GM12878 (cell line): ENCODE measurements around the gene SCUBE2. TPM values are rescaled to one million over a fixed set of nuclear protein-coding genes. Genes with fewer than 3 reads are reported as not detected.

Experiments used
- ATAC-seq: fragments of 200-7000 bp; cut with Tn5 transposase; 3 replicates; pipeline ENCODE4 v1.9.1; 2020; ENCODE audit warnings: mild to moderate bottlenecking, moderate library complexity
- BruUV-seq: library from RNA; stranded (reverse); fragments of 400-500 nt; replicated peaks from 2 replicates; lab custom pipeline; 2021; lab: Mats Ljungman, UMichigan
- CTCF ChIA-PET: fragments of 300-600 bp; sonication (Branson Sonifier 250); formaldehyde crosslinking; extraction: SDS; loops from one replicate; lab custom pipeline; 2021; ENCODE audit warnings: inconsistent platforms; lab: Yijun Ruan, JAX
- POLR2A ChIA-PET: fragments of 350-600 bp; formaldehyde crosslinking; extraction: SDS; loops from one replicate; lab custom pipeline; 2021; ENCODE audit warnings: inconsistent platforms; lab: Charles Lee
- RAD21 ChIA-PET: fragments of 300-600 bp; sonication (Branson Sonifier 250); formaldehyde crosslinking; loops from one replicate; lab custom pipeline; 2023; ENCODE audit warnings: antibody characterized with exemption; ENCODE audit not compliant: unreplicated experiment; lab: Charles Lee
- SMC1A ChIA-PET: fragments of 300-600 bp; sonication (Branson Sonifier 250); formaldehyde crosslinking; loops from one replicate; lab custom pipeline; 2023; ENCODE audit not compliant: unreplicated experiment, uncharacterized antibody; lab: Charles Lee
- DNase-seq: peaks from one replicate; pipeline ENCODE4 v3.0.0-alpha.2; 2011; ENCODE audit warnings: low read depth, low spot score
- FAIRE-seq: peaks from 3 replicates; lab custom pipeline; 2011; peaks lifted over from hg19 to GRCh38; lab: Jason Lieb, UNC
- H2AFZ ChIP-seq: 2 replicates; pipeline ENCODE4 v1.6.0; 2011; ENCODE audit warnings: low read depth, low read length, control low read depth; ENCODE audit not compliant: control insufficient read depth
- H3K27ac ChIP-seq: 2 replicates; pipeline ENCODE4 v1.5.1; 2011; ENCODE audit warnings: control low read depth; ENCODE audit not compliant: control insufficient read depth, insufficient read depth
- H3K27me3 ChIP-seq, 2 experiments: replicated peaks in 1 of 2; 2 replicates each; pipeline versions ENCODE4 v1.6.0 to v1.6.1; 2011; ENCODE audit warnings: low read length in 1 of 2; ENCODE audit not compliant: control insufficient read depth in 2 of 2, insufficient read depth in 2 of 2
- H3K36me3 ChIP-seq, 2 experiments: 2 replicates each; pipeline ENCODE4 v1.5.1; 2011; ENCODE audit warnings: low read length in 1 of 2; ENCODE audit not compliant: control insufficient read depth in 2 of 2, insufficient read depth in 2 of 2
- H3K4me1 ChIP-seq: 2 replicates; pipeline ENCODE4 v1.6.1; 2011; ENCODE audit warnings: mild to moderate bottlenecking, low read length, moderate library complexity, mixed read lengths; ENCODE audit not compliant: control insufficient read depth, insufficient read depth
- H3K4me2 ChIP-seq: 2 replicates; pipeline ENCODE4 v1.6.0; 2011; ENCODE audit warnings: control low read depth; ENCODE audit not compliant: control insufficient read depth, insufficient read depth
- H3K4me3 ChIP-seq: fragments of 200-600 bp; sonication (generic); 2 replicates; pipeline ENCODE4 v1.5.1; 2016
- H3K79me2 ChIP-seq: 2 replicates; pipeline ENCODE4 v1.6.0; 2011; ENCODE audit warnings: low read length; ENCODE audit not compliant: control insufficient read depth, insufficient read depth
- H3K9ac ChIP-seq: 2 replicates; pipeline ENCODE4 v1.8.0; 2011; ENCODE audit warnings: low read length, control low read depth, mixed read lengths; ENCODE audit not compliant: control insufficient read depth, insufficient read depth
- H3K9me3 ChIP-seq: replicated peaks from 3 replicates; pipeline ENCODE4 v1.5.1; 2011; ENCODE audit warnings: mild to moderate bottlenecking, low read length; ENCODE audit not compliant: control insufficient read depth, insufficient read depth
- H4K20me1 ChIP-seq: 2 replicates; pipeline ENCODE4 v1.6.0; 2011; ENCODE audit not compliant: control insufficient read depth, insufficient read depth
- BACH1 ChIP-seq: fragments of 450-650 bp; IDR thresholded peaks from 2 replicates; pipeline ENCODE4 v1.6.1; 2017; ENCODE audit warnings: mild to moderate bottlenecking, borderline replicate concordance
- JUNB ChIP-seq: IDR thresholded peaks from 2 replicates; pipeline ENCODE4 v1.6.1; 2016; ENCODE audit warnings: antibody characterized with exemption, mild to moderate bottlenecking
- KAT2A ChIP-seq: conservative IDR thresholded peaks from 2 replicates; pipeline ENCODE4 v1.6.1; 2011; ENCODE audit warnings: low read depth, low read length; ENCODE audit not compliant: control insufficient read depth
- KDM1A ChIP-seq: fragments of 200-600 bp; sonication (generic); IDR thresholded peaks from 2 replicates; pipeline ENCODE4 v1.6.1; 2016; ENCODE audit warnings: borderline replicate concordance
- MXI1 ChIP-seq: fragments of 150-350 bp; IDR thresholded peaks from 2 replicates; pipeline ENCODE4 v1.6.1; 2011; ENCODE audit warnings: low read depth, mild to moderate bottlenecking, inconsistent platforms, low read length, improper control_type of control experiment
- NFIC ChIP-seq: IDR thresholded peaks from 2 replicates; pipeline ENCODE4 v1.6.1; 2012; ENCODE audit warnings: low read depth, mild to moderate bottlenecking, inconsistent platforms, low read length, moderate library complexity
- NFYB ChIP-seq: IDR thresholded peaks from 2 replicates; pipeline ENCODE4 v1.6.1; 2011; ENCODE audit warnings: low read depth, mild to moderate bottlenecking, low read length, improper control_type of control experiment, moderate library complexity; ENCODE audit not compliant: insufficient read depth
- RELA ChIP-seq: fragments of 450-650 bp; IDR thresholded peaks from 2 replicates; pipeline ENCODE4 v1.8.0; 2014; ENCODE audit warnings: borderline replicate concordance; ENCODE audit not compliant: partially characterized antibody
- SKIL ChIP-seq: fragments of 450-650 bp; IDR thresholded peaks from 2 replicates; pipeline ENCODE4 v1.6.1; 2017; ENCODE audit warnings: mild to moderate bottlenecking, low read depth, inconsistent platforms; ENCODE audit not compliant: poor library complexity, severe bottlenecking
- SMC3 ChIP-seq: IDR thresholded peaks from 2 replicates; pipeline ENCODE4 v1.6.1; 2011; ENCODE audit warnings: low read length, improper control_type of control experiment, borderline replicate concordance
- STAT3 ChIP-seq: IDR thresholded peaks from 2 replicates; pipeline ENCODE4 v1.6.1; 2011; ENCODE audit warnings: low read depth, low read length, improper control_type of control experiment
- SUZ12 ChIP-seq: fragments of 200-600 bp; sonication (generic); IDR thresholded peaks from one replicate; pipeline ENCODE4 v1.6.1; 2018; ENCODE audit warnings: antibody characterized with exemption, mild to moderate bottlenecking; ENCODE audit not compliant: unreplicated experiment
- WRNIP1 ChIP-seq: IDR thresholded peaks from 2 replicates; pipeline ENCODE4 v1.6.1; 2011; ENCODE audit warnings: low read depth, low read length, improper control_type of control experiment, borderline replicate concordance
- ZNF217 ChIP-seq: fragments of 450-650 bp; IDR thresholded peaks from 2 replicates; pipeline ENCODE4 v1.6.1; 2017; ENCODE audit warnings: antibody characterized with exemption, mild to moderate bottlenecking
- ZNF687 ChIP-seq: fragments of 450-650 bp; IDR thresholded peaks from 2 replicates; pipeline ENCODE4 v1.6.1; 2017; ENCODE audit warnings: mild to moderate bottlenecking, moderate library complexity
- WGBS: methylation state at CpG from one replicate; pipeline ENCODE4 v1.1.6; 2016; ENCODE audit warnings: low lambda C conversion rate; ENCODE audit not compliant: insufficient replicate concordance, insufficient coverage; ENCODE audit errors: missing lambda C conversion rate; 5-methylcytosine and 5-hydroxymethylcytosine counted together
- in situ Hi-C: fragments of 300-500 bp; cut with MboI; formaldehyde crosslinking; loops from 9 replicates; pipeline ENCODE4 v1.14.3; 2018; ENCODE audit warnings: mixed read lengths
- intact Hi-C: fragments of 100-400 bp; cut with micrococcal nuclease; formaldehyde crosslinking; loops from one replicate; pipeline ENCODE4 v1.14.2; 2022; ENCODE audit not compliant: unreplicated experiment
- polyA plus RNA-seq, 11 experiments: library from polyadenylated mRNA; depleted of rRNA in 4 of 11; unstranded in 6 of 11; stranded (reverse) in 5 of 11; fragments of >200 nt; fragmentation: Nextera tagmentation in 4 of 11; fragmentation: Illumina TruSeq in 1 of 11; extraction: Ambion mirVana in 4 of 11; extraction: Trizol in 1 of 11; gene quantifications; 1 replicate in 1 of 11; 2 replicates in 10 of 11; pipeline versions ENCODE4 v1.2.1 to v1.2.3, GENCODE V29; 2011 to 2016; ENCODE audit warnings: inconsistent platforms in 2 of 11, missing spikeins in 2 of 11, low read depth in 1 of 11
- total RNA-seq, 4 experiments: library from RNA; depleted of rRNA in 3 of 4; stranded (reverse); fragments of >200 nt in 3 of 4; fragmentation: Illumina TruSeq in 1 of 4; extraction: Trizol in 1 of 4; gene quantifications; 2 replicates each; pipeline versions ENCODE4 v1.2.1 to v1.2.3, GENCODE V29; 2013 to 2021

Gene SCUBE2
- total and polyA plus RNA-seq, 10 of the 15 experiments (the other 5 are each of a cell fraction or from before 2014, with no cell fraction given), result 0.12 to 0.56 (median 0.31) TPM; not detected in 2

- ChIA-PET RAD21 (no interaction called here), CTCF (interaction anchor here (1.2 to 1.3 kb wide), 2 partner anchors 11 to 59 kb away, joined by 3 to 4 read pairs; no protein-coding TSS in a partner anchor), SMC1A (interaction anchor here (0.5 to 2.1 kb wide), 2 partner anchors 11 to 339 kb away, joined by 3 to 7 read pairs; no protein-coding TSS in a partner anchor), POLR2A (interaction anchor here (0.5 kb wide), 1 partner anchor 59 kb away, joined by 8 read pairs; no protein-coding TSS in a partner anchor)
- DNase-seq (no peak), ATAC-seq (no peak), FAIRE-seq (no peak)
- no peaks in the 10 kb centered on the region for H3K27me3 ChIP-seq
- no peak overlapping the region for H3K9ac ChIP-seq
- no peak overlapping the region for H3K4me3 ChIP-seq
- no peaks in the 10 kb centered on the region for H3K79me2 ChIP-seq
- in situ Hi-C loops (no loop called here), intact Hi-C loops (no loop called here)
- 72% methylated on average over 2 of the region's 2 CpGs for WGBS
- H4K20me1 ChIP-seq, result no peaks in the 10 kb centered on the region
- no peaks in the 10 kb centered on the region for H3K36me3 ChIP-seq
- no TSS peak for BruUV-seq
- H3K9me3 ChIP-seq, result no peaks in the 10 kb centered on the region
- no peak overlapping the region for H3K4me2 ChIP-seq
- no peaks in the 10 kb centered on the region for H3K4me1 ChIP-seq
- H2AFZ ChIP-seq, result no peak overlapping the region
- TF ChIP-seq SUZ12 (no peak), NFIC (no peak), SKIL (no peak), MXI1 (no peak), WRNIP1 (no peak), KAT2A (no peak), ZNF687 (no peak), NFYB (no peak), BACH1 (no peak), SMC3 (no peak), RELA (no peak), ZNF217 (no peak), STAT3 (no peak), KDM1A (no peak), JUNB (no peak)
- no peak overlapping the region for H3K27ac ChIP-seq
Observed at GRCh38 chr11:8971196-8971923, 120.0 kb downstream of the SCUBE2 start.
